ENCODE measurements around the gene MBLAC1.

MBLAC1 gene

DNA sequence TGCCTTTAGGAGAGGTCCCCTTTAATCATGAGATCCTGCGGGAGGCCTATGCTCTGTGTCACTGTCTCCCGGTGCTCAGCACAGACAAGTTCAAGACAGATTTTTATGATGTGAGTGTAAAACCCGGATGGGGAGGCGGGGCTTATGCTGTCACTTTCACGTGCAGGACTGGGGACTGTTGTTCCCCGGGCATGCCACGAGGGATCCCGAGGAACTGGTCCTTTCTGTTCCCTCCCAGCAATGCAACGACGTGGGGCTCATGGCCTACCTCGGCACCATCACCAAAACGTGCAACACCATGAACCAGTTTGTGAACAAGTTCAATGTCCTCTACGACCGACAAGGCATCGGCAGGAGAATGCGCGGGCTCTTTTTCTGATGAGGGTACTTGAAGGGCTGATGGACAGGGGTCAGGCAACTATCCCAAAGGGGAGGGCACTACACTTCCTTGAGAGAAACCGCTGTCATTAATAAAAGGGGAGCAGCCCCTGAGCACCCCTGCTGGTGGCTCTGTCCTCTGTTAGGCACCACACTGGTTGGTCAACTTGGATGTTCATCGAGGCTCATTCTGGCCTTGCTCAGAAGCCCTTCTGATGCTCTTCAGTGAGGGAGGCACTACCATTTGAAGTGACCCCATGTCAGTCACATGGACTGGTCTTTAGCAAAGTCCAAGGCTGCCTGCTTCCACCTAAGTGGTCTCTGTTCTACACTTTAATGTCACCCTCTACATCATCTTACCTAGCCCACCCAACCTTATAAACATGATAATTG is 35.2 kb upstream of the MBLAC1 start:
- TF ChIP-seq, protein P1, sequence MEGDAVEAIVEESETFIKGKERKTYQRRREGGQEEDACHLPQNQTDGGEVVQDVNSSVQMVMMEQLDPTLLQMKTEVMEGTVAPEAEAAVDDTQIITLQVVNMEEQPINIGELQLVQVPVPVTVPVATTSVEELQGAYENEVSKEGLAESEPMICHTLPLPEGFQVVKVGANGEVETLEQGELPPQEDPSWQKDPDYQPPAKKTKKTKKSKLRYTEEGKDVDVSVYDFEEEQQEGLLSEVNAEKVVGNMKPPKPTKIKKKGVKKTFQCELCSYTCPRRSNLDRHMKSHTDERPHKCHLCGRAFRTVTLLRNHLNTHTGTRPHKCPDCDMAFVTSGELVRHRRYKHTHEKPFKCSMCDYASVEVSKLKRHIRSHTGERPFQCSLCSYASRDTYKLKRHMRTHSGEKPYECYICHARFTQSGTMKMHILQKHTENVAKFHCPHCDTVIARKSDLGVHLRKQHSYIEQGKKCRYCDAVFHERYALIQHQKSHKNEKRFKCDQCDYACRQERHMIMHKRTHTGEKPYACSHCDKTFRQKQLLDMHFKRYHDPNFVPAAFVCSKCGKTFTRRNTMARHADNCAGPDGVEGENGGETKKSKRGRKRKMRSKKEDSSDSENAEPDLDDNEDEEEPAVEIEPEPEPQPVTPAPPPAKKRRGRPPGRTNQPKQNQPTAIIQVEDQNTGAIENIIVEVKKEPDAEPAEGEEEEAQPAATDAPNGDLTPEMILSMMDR (IDR thresholded peaks at IDR 0.05; ENCODE audit: borderline replicate concordance, insufficient read depth, low read depth, low read length) = no peak
- no peak overlapping the region for H3K4me3 ChIP-seq (ENCODE audit: low read depth, low read length)

DNA sequence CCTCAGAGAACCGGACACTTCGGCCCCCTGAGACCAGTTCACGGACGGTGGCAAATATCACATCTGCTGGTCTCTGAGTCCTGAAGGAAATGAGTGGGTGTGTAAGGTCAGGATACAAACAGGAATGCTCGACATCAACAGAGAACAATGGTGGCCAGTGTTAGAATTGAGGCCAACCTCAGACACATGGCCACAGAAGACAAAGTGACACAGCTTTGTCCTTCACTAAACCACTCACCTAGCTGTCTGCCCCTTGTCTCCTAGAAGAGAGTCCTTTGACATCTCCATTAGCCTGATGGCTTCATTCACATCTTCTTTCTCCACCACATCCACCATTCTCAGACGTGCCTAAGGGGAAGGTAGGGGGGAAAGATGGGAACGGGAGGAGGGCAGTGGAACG is 33.7 kb upstream of the MBLAC1 start:
- H3K4me3 ChIP-seq (ENCODE audit: low read depth, low read length) = no peak overlapping the region
- TF ChIP-seq, protein P1 (IDR thresholded peaks at IDR 0.05; ENCODE audit: borderline replicate concordance, insufficient read depth, low read depth, low read length) = no peak

DNA sequence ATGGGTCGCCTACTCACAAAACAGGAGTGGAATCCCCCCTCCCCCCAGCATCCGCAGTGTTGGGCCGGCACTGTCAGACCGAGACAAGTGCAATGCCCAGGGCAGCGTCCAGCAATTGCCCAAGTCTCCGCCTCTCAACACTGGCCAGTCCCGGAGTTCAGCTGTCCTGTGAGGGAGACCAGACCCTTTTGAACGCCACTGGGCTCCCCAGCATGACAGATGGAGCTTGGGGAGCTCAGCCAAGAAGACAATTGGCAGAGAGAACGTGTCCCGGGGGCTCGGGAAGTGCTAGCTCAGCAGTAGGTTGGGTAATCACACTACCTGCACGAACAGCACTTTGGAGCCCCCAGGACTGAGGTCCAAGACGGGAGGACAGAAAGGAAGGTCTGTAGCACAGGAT is 33.3 kb upstream of the MBLAC1 start:
- no peak overlapping the region for H3K4me3 ChIP-seq (ENCODE audit: low read depth, low read length)
- TF ChIP-seq, protein P1 (IDR thresholded peaks at IDR 0.05; ENCODE audit: borderline replicate concordance, insufficient read depth, low read depth, low read length) = no peak

DNA sequence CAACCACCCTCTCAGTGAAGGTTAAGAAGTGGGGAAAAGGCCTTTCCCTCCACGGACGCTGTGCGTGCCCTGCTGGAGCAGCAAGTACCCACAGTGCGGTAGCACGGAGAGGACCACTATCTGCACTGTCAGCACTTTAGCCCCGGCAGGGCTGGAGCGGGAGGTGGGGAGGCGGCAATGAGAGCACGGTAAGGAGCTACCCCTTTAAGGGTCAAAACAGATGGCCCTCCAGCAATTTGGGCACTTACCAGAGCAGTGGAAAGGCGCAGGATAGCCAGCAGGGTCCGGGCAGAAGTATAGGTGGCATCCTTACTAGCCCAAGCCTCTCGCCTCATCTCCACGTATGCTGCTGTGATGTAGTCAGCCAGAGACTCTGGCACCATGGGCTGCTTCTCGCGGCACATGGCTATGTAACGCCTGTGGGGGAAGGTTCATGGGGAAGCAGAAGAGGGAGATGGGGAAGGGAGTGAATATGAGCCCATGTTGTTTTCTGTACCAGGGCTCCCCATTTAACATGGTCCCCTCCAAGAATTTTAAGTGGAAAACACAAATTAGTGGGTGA is 32.8 kb upstream of the MBLAC1 start:
- TF ChIP-seq, protein P1 (IDR thresholded peaks at IDR 0.05; ENCODE audit: borderline replicate concordance, insufficient read depth, low read depth, low read length) = no peak
- no peak overlapping the region for H3K4me3 ChIP-seq (ENCODE audit: low read depth, low read length)

DNA sequence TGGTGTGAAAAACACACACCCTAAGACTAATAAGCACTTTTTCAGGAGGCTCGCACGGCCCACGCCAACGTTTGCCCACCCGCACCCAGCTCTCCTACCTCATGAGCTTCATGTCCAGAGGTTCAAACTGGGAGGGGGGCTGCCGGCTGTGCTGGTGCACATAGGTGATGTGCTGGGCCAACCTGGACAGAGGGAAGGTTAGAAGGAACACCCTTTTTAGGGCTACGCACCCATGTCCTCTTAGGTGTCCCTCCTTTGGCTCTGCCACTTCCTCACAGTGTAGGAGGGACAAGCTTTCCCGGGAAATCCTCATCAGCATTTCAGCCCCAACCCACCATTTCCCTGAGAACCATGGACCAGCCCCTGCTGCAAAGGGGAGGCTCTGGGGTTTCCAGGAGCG is 31.5 kb upstream of the MBLAC1 start:
- TF ChIP-seq, protein P1 (IDR thresholded peaks at IDR 0.05; ENCODE audit: borderline replicate concordance, insufficient read depth, low read depth, low read length) = no peak
- no peak overlapping the region for H3K4me3 ChIP-seq (ENCODE audit: low read depth, low read length)

DNA sequence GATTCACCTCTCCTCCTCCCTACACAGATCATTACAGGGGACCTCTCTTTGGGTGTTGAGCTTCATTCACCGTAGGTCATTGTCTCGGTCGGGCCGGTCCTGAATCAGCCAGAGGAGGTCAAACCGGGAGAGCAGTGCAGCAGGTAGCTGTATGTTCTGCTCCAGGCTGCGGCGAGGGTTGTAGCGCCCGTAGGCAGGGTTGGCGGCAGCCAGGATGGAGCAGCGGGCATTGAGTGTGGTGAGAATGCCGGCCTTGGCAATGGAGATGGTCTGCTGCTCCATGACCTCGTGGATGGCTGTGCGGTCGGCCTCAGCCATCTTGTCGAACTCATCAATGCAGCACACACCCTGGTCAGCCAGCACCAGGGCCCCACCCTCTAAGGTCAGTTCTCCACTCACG is 31.1 kb upstream of the MBLAC1 start:
- no peak overlapping the region for H3K4me3 ChIP-seq (ENCODE audit: low read depth, low read length)
- TF ChIP-seq, protein P1 (IDR thresholded peaks at IDR 0.05; ENCODE audit: borderline replicate concordance, insufficient read depth, low read depth, low read length) = no peak

DNA sequence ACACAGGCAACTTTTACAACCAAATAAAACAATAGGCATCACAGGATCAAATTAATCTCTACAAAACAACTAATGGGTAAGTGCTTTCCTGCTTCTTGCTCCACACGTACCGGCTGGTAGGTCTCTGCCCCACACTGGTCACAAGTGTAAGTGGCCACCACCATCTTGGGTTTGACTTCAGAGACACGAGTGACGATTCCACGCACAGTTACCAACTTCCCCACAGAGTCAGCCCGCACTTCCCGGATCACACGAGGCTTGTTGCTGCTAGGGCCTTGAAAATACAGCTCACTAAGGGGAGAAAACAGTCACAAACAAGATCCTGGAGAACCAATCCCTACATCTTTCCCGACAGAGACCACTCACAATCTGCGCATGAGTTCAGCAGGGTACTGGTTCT is 27.9 kb upstream of the MBLAC1 start:
- TF ChIP-seq, protein P1 (IDR thresholded peaks at IDR 0.05; ENCODE audit: borderline replicate concordance, insufficient read depth, low read depth, low read length) = no peak
- no peak overlapping the region for H3K4me3 ChIP-seq (ENCODE audit: low read depth, low read length)
